AG09319 (cell line): ENCODE data around the gene ECT2.
"Not testable (repeated sequence)": the region's sequence is repeated elsewhere in the genome, so short reads cannot be mapped to it uniquely, and the experiment has no call there.

ENCODE experiments used
- DNase-seq: peaks from one replicate; pipeline ENCODE4 v3.0.0-alpha.2; 2010; ENCODE audit warnings: low read depth; ENCODE audit errors: extremely low read depth
- TF ChIP-seq, protein P1 (sequence below): IDR thresholded peaks from 2 replicates; pipeline ENCODE4 v1.5.1; 2011; ENCODE audit warnings: low read depth, mild to moderate bottlenecking, inconsistent platforms, low read length, moderate library complexity

Gene ECT2

DNA sequence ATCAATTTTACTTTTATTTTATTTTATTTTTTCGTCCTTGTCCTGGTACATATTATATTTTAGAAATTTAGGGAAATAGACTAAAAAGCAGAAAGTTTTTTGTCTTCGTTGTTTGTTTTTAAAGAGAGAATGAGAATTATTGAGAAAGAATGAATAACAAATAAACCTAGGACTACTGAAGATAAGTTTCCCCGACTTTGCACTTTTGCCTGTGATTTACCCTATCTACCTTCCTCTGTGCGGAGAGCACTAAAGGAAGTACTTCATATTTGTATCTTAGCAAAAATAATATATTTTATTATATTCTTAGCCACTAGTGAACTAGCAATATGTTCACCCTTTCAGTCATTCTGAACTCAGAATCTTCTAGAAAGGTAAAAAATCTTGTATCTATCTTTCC, 60.6 kb downstream of the ECT2 start:
- no peak for DNase-seq
- TF ChIP-seq, protein P1, sequence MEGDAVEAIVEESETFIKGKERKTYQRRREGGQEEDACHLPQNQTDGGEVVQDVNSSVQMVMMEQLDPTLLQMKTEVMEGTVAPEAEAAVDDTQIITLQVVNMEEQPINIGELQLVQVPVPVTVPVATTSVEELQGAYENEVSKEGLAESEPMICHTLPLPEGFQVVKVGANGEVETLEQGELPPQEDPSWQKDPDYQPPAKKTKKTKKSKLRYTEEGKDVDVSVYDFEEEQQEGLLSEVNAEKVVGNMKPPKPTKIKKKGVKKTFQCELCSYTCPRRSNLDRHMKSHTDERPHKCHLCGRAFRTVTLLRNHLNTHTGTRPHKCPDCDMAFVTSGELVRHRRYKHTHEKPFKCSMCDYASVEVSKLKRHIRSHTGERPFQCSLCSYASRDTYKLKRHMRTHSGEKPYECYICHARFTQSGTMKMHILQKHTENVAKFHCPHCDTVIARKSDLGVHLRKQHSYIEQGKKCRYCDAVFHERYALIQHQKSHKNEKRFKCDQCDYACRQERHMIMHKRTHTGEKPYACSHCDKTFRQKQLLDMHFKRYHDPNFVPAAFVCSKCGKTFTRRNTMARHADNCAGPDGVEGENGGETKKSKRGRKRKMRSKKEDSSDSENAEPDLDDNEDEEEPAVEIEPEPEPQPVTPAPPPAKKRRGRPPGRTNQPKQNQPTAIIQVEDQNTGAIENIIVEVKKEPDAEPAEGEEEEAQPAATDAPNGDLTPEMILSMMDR: no peak

DNA sequence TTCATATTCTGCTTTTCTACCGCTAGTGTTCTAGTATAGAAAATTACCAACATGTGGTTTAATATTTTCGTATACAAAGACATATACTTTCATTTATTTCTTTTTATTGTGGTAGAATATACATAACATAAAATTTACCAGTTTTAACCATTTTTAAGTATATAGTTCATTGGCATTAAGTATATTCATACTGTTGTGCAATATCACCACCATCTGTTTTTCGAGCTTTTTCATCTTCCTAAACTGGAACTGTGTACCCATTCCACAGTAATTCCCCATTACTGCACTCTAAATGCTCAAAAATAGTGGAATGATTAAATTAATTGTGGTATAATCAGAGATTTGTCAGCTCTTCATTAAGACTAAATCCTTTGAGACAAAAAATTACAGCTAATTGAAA, 62.9 kb downstream of the ECT2 start:
- TF ChIP-seq, protein P1: no peak

DNA sequence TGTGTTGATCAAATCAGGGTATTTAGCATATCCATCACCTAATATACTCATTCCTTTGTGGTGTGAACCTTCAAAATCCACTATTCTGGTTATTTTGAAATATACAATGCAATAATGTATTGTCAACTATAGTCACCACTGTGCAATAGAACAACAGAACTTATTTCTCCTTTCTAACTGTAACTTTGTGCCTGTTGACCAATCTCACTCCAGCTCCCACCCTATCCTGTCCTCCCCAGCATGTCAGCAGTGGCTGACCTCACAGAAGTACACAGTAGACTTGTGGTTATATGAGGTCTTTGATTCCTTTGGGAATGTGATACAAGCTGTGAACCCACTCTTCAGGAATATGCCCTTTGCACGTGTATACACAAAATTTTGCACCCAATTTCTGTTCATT, 64.2 kb downstream of the ECT2 start:
- DNase-seq: no peak
- TF ChIP-seq, protein P1: no peak

More for the DNA sequence above, 62.9 kb downstream of the ECT2 start:
- DNase-seq: no peak

DNA sequence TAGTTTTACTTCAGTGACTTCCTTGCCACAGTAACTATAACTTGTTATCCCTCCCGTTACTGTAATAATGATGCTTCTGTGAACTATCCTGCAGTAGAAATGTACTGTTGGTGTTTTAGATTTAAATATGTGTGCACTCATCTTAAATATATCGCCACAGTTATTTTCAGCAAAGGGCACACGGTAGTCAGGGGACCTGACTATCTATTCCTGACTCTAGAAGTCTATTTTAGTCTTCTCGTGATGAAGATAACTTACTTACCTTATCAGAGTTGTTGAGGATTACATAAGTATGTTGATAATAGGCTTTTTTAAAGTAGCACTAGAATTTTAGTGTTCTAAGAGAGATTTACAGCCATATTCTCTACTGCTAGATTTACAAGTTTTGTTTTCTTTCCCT, 65.3 kb downstream of the ECT2 start:
- DNase-seq: no peak
- TF ChIP-seq, protein P1: no peak

DNA sequence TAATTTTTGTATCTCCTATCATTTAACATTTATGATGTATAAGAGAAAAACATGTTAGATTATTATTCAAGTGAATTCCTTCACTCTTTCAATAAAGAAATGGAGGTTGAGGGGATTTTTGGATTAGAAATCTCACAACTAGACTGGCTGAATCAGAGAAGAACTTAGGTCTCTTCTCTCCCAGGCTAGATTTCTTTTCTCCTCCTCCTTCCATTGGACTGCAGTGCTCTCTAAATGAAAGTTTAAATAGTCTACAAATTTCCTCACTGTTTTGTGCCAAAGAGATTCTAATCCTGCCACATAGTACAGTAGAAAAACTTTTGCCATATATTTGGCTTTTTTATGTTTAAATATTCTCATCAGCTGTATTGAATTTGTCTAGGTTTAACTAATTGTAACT, 65.8 kb downstream of the ECT2 start:
- TF ChIP-seq, protein P1: no peak
- no peak for DNase-seq

DNA sequence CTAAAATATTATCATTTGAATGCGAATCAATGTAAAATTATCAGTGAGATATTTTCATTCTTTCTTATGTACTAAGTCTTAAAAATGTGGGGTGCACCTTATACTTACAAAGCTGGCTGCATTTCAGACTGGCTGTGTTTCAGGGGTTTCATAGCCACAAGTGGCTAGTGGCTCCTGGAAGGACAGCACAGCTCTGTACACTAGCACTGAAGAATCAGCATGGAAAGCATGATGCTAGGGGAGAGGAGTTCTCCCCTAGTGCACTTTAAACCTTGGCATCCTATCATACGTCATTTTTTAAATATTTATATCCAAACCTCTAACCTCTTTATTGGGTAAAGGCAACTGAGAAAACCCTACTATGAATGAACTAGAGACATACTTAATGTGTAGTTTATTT, 66.4 kb downstream of the ECT2 start:
- TF ChIP-seq, protein P1: no peak
- DNase-seq: no peak

DNA sequence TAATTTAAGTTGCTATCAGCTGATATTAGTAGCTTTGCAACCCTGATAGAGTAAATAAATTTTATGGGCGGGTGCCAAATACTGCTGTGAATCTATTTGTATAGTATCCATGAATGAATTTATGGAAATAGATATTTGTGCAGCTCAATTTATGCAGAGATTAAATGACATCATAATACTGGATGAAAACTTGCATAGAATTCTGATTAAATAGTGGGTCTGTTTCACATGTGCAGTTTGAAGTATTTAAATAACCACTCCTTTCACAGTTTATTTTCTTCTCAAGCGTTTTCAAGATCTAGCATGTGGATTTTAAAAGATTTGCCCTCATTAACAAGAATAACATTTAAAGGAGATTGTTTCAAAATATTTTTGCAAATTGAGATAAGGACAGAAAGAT, 70.0 kb downstream of the ECT2 start:
- no peak for DNase-seq
- TF ChIP-seq, protein P1: no peak

DNA sequence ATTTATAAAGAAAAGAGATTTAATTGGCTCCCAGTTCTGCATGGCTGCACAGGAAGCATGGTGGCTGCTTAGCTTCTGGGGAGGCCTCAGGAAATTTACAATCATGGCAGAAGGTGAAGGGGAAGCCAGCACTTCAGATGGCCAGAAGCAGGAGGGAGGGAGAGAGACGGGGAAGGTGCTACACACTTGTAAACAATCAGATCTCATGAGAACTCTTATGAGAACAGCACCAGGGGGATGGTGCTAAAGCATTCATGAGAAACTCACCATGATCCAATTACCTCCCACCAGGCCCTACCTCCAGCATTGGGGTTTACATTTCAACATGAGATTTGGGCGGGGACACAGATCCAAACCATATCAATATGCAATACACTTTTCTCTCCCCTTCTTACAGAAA, 73.7 kb downstream of the ECT2 start:
- TF ChIP-seq, protein P1: no peak
- DNase-seq: no peak

DNA sequence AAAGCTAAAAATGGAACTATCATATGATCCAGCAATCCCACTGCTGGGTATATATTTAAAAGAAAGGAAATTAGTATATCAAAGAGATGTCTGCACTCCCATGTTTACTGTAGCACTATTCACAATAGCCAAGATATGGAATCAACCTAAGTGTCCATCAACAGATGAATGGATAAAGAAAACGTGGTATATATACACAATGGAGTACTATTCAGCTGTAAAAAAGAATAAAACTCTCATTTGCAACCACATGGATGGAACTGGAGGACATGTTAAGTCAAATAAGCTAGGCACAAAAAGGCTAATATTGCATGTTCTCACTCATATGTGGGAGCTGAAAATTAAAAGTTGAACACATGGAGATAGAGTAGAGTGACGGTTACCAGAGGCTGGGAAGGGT, 76.7 kb downstream of the ECT2 start:
- DNase-seq: not testable (repeated sequence)
